ENCODE data around the gene LYZ. TPM values are rescaled to one million over a fixed set of nuclear protein-coding genes. Genes with fewer than 3 reads are reported as not detected.

Gene LYZ
- total and polyA plus RNA-seq, 7 donors, result 3.6 to 26.7 (median 6.1) TPM

DNA sequence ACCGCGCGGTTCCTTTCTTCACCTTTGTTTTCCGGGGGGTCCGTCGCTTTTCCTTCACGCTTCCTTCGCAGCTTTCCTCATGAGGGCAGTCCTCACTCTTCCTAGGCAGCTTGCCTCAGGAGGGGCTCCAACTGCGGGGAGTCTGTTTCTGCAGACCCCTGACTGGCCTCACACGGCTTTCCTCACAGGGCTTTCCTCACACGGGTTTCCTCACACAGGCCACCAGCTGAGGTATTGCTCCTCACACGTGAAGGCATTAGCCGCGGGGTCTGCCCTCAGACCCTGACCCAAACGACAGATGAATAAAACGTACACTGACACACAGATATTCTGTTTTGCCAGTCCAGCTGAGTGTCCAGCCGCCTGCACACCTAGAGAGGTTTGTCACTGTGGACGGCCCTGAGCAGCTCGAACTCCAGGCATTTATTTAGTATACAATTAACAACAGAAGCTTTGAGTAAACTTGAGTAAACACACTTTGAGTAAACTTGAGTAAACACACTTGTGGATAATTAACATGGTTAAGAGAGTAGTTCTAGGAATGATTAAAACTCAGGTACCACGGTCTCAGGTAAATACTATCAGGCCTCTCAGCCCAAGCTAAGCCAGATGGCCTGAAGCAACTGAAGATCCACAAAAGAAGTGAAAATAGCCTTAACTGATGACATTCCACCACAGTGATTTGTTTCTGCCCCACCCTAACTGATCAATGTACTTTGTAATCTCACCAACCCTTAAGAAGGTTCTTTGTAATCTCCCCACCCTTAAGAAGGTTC is 16.1 kb upstream of the LYZ start:
- peak overlapping the region; percentile 63 for H3K4me3 ChIP-seq
- DNase-seq, result no peak
- H3K4me1 ChIP-seq, result peaks cover 6% of the 10 kb centered on the region
- no peaks in the 10 kb centered on the region for H3K36me3 ChIP-seq (ENCODE audit: insufficient read depth in 1 of 2, low read depth in 1 of 2)
- ATAC-seq, result no peak
- no peak for TF ChIP-seq CTCF (IDR thresholded peaks at IDR 0.05)
- no peaks in the 10 kb centered on the region for H3K9me3 ChIP-seq
- H3K27ac ChIP-seq, result no peak overlapping the region
- peaks cover 0 to 8% (median 2%) of the 10 kb centered on the region in 3 donors for H3K27me3 ChIP-seq (ENCODE audit: insufficient read depth in 3 of 3, low read length in 2 of 3)
- intact Hi-C loops (cut with DNase I), result no loop called here
- WGBS, 3 donors, result 52 to 69% (median 60%) methylated on average over 20 of the region's 20 CpGs

DNA sequence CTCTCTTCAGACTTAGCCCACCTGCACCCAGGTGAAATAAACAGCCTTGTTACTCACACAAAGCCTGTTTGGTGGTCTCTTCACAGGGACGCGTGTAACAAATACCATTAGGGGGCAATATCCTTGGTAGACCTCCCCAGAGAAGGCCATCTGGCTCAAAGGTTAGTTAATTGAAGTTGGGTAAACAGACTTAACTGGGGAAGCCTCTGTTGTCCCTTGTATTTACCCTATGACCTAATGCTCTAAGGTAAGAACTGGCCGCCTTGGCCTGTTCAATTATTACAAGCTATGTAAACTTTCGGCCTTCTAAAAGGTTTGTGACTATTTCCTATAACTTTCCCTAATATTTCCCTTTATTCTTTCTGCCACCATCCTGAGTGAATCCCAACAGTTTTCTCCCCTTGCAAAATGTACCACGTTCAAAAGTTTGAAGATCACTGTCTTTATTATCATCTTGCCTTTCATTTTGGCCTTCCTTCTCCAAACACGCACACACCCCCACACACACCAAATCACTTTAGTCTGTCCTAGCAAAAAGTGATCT is 15.3 kb upstream of the LYZ start:
- Histone ChIP-seq H3K27me3 (ENCODE audit: insufficient read depth in 3 of 3, low read length in 2 of 3) (peaks cover 0 to 5% (median 2%) of the 10 kb centered on the region in 3 donors), H3K4me1 (peaks cover 6% of the 10 kb centered on the region), H3K4me3 (no peak overlapping the region), H3K27ac (no peak overlapping the region), H3K9me3 (no peaks in the 10 kb centered on the region), H3K36me3 (ENCODE audit: insufficient read depth in 1 of 2, low read depth in 1 of 2) (no peaks in the 10 kb centered on the region)
- DNase-seq (no peak), ATAC-seq (no peak)
- no peak for TF ChIP-seq CTCF (IDR thresholded peaks at IDR 0.05)
- 87 to 92% (median 90%) methylated on average over 6 of the region's 6 CpGs for WGBS, 3 donors
- intact Hi-C loops (cut with DNase I), result no loop called here

GRCh38 chr12:69334158-69334557 is 14.0 kb upstream of the LYZ start:
- Histone ChIP-seq H3K4me3 (no peak overlapping the region), H3K27ac (no peak overlapping the region), H3K27me3 (ENCODE audit: insufficient read depth in 3 of 3, low read length in 2 of 3) (peaks cover 0 to 5% (median 2%) of the 10 kb centered on the region in 3 donors), H3K4me1 (peaks cover 6% of the 10 kb centered on the region), H3K36me3 (ENCODE audit: insufficient read depth in 1 of 2, low read depth in 1 of 2) (no peaks in the 10 kb centered on the region), H3K9me3 (no peaks in the 10 kb centered on the region)
- no peak for TF ChIP-seq CTCF (IDR thresholded peaks at IDR 0.05)
- DNase-seq (no peak), ATAC-seq (no peak)
- intact Hi-C loops (cut with DNase I), result no loop called here

DNA sequence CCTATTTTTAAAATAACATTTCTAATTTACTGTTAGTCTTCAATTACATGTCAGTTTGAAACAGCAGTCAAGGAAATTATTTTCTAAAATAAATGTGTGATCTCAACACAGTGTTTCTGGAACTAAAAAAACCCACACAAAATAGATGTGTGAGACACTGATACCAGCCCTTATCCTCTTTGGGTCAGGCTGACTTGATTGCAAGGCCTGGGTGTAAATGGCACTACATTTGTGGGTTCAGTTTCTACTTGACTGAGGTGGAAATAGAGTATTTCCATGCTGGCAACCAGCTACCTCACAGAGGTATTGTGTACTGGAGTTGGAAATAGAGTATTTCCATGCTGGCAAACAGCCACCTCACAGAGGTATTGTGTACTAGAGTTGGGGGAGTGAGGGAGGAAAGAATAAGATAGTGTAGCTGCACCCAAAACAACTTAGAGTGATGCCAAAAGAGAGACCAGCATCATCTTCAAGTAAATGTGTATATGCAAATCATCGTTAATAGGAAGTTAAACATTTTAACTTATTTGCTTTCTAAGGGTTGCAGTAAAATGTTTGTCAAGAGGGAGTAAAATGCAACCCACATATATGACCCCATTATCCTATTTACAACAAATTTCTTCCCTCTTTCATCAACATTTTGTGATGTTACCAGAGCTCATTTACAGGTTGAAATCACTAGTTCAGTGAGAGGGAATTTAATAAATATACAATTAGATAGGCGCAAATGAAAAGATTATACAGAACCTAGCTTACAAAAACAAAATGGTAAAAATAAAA is 10.7 kb upstream of the LYZ start:
- Histone ChIP-seq H3K27me3 (ENCODE audit: insufficient read depth in 3 of 3, low read length in 2 of 3) (peaks cover 0 to 2% (median 0%) of the 10 kb centered on the region in 3 donors), H3K4me3 (no peak overlapping the region), H3K4me1 (no peaks in the 10 kb centered on the region), H3K9me3 (no peaks in the 10 kb centered on the region), H3K36me3 (ENCODE audit: insufficient read depth in 1 of 2, low read depth in 1 of 2) (no peaks in the 10 kb centered on the region), H3K27ac (no peak overlapping the region)
- intact Hi-C loops (cut with DNase I), result no loop called here
- DNase-seq (no peak), ATAC-seq (no peak)
- WGBS, 3 donors, result 89 to 93% (median 91%) methylated on average over 2 of the region's 2 CpGs
- no peak for TF ChIP-seq CTCF (IDR thresholded peaks at IDR 0.05)

Measured in psoas muscle (tissue), 8 donors.